Inflammatory macrophage treated with lipopolysaccharide for 1 hour (primary cell): ENCODE data around the gene CBLB.
"Not testable (repeated sequence)": the region's sequence is repeated elsewhere in the genome, so short reads cannot be mapped to it uniquely, and the experiment has no call there.

Experiments used
- DNase-seq, 2 donors: peaks; one replicate each; pipeline ENCODE4 v3.0.0-alpha.2; 2020 to 2022

Gene CBLB

GRCh38 chr3:105783631-105784030, 85.2 kb downstream of the CBLB start:
- DNase-seq, result no peak

- no peak for DNase-seq
These were observed 86.9 kb downstream of the CBLB start for GRCh38 chr3:105781871-105782270.

- DNase-seq, result peak; percentile 75 to 83
These were observed 88.7 kb downstream of the CBLB start for GRCh38 chr3:105780107-105780506.

- no peak for DNase-seq
These were observed 93.4 kb downstream of the CBLB start for GRCh38 chr3:105775368-105775767.

GRCh38 chr3:105774444-105775180, 94.2 kb downstream of the CBLB start:
- no peak for DNase-seq

GRCh38 chr3:105773291-105773690, 95.5 kb downstream of the CBLB start:
- DNase-seq, result no peak

- no peak for DNase-seq
These were observed 96.2 kb downstream of the CBLB start for GRCh38 chr3:105772635-105773034.

- peak in 1 of 2 donors; percentile 23 for DNase-seq
These were observed 97.4 kb downstream of the CBLB start for GRCh38 chr3:105771392-105771791.

- no peak for DNase-seq
These were observed 98.4 kb downstream of the CBLB start for GRCh38 chr3:105770410-105770809.

- DNase-seq, result no peak
These were observed 101.0 kb downstream of the CBLB start for GRCh38 chr3:105767776-105768175.

- no peak for DNase-seq
These were observed 101.6 kb downstream of the CBLB start for GRCh38 chr3:105767216-105767615.

GRCh38 chr3:105765308-105765639, 103.5 kb downstream of the CBLB start:
- peak in 1 of 2 donors; percentile 21 for DNase-seq

- DNase-seq, result peak; percentile 53 to 75
These were observed 104.2 kb downstream of the CBLB start for GRCh38 chr3:105764378-105765307.

GRCh38 chr3:105763659-105764036, 105.2 kb downstream of the CBLB start:
- DNase-seq, result no peak

- no peak for DNase-seq
These were observed 105.8 kb downstream of the CBLB start for GRCh38 chr3:105762749-105763658.

GRCh38 chr3:105762214-105762613, 106.6 kb downstream of the CBLB start:
- not testable (repeated sequence) for DNase-seq

GRCh38 chr3:105759442-105760078, 109.3 kb downstream of the CBLB start:
- no peak for DNase-seq

GRCh38 chr3:105758451-105758850, 110.4 kb downstream of the CBLB start:
- no peak for DNase-seq

GRCh38 chr3:105755121-105755886, 113.5 kb downstream of the CBLB start:
- no peak for DNase-seq

GRCh38 chr3:105752791-105753415, 115.9 kb downstream of the CBLB start:
- DNase-seq, result no peak

- DNase-seq, result peak in 1 of 2 donors; percentile 17
These were observed 121.1 kb downstream of the CBLB start for GRCh38 chr3:105747696-105748095.
